Stimulated activated CD8-positive, alpha-beta memory T cell treated with anti-CD3 and anti-CD28 coated beads, Interleukin-7, amount 100 ng/mL, for 24 hours (primary cell): ENCODE results near the gene VGLL2.

Experiments used
- DNase-seq: peaks from one replicate; pipeline ENCODE4 v3.0.0-alpha.2; 2020; ENCODE audit warnings: low read depth

VGLL2 gene

GRCh38 chr6:117269638-117270054, 4.3 kb downstream of the VGLL2 start:
- DNase-seq = no peak

- no peak for DNase-seq
Observed at GRCh38 chr6:117270055-117270842, 4.9 kb downstream of the VGLL2 start.

DNA sequence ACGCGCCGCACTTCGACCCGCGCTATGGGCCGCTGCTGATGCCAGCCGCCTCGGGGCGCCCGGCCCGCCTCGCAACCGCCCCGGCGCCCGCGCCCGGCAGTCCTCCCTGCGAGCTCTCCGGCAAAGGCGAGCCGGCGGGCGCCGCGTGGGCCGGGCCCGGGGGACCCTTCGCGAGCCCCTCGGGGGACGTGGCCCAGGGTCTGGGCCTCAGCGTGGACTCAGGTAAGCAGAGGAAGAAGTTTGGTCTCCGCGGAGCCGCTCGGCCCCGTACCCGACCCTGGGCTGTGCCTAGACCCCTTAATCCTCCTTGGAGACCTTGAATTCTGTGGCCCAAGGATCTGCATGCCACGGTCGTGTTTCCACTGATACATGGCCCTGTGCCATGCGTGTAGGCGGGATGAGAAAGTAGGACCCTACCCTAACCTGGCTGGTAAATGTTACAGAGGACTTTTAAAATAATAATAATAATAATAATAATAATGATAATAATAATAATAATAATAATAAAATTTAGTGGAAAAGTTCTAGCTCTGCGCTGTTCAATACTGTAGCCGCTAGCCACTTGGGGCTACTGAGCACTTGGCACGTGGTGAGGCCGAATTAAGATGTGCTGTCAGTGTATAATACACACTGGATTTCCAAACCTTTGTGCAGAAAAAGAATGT, 5.6 kb downstream of the VGLL2 start:
- no peak for DNase-seq

DNA sequence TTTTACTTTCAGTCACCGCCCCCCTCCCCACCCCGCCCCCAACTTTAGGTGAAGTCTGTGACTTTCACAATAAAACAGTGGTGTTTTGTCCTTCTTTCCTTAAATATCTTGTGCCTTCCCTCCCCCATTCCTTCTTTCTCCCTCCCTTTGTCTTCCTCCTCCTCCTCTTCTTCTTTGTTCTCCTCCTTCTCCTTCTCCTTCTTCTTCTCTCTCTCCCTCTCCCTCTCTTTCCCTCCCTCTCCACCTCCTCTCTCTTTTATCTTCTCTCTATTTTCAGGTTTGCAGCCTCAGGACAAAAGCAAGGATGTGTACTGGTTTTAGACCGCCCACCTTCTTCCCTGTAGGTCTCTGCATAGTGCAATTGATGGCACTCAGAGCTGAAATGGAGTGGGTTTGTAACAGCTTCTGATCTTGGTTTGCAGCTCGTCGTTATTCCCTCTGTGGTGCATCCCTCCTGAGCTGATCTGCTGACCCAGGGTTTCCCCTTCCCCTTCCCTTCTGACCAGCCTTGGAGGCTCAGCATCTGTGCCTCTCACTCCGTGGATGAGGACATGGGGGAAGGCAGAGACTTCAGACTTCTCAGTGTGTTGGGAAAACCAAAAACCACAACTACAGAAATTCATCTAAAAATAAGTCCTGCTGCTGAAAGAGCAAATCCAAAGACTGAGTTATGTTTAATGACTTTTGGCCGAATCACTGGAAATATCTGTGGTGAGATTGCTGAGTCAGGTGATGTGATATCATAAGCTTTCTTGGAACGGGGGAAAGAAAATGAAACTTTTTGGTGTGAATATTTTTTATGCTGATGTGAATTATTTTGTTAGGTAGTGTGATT, 6.9 kb downstream of the VGLL2 start:
- DNase-seq = no peak

- DNase-seq = no peak
Observed at GRCh38 chr6:117272891-117273290, 7.5 kb downstream of the VGLL2 start.

- DNase-seq = no peak
Observed at GRCh38 chr6:117275205-117275604, 9.8 kb downstream of the VGLL2 start.

DNA sequence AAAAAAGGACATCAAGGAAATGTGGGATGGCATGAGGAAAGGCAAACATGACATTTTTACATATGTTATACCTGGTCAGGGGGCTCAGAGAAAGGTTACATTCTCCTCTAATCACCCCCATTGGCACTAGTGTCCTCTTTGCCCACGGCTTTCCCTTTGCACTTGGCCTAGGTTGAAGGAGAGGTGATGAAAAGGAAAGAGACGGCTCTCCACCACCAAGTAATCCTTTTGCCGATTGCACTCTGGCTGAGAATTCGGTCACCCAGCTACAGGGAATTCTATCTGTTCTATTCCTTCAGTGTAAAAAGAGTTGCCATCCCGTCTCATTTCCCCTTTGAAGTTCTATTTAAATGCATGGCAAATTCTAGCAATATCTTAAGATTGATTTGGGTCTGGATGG, 10.4 kb downstream of the VGLL2 start:
- DNase-seq = no peak

DNA sequence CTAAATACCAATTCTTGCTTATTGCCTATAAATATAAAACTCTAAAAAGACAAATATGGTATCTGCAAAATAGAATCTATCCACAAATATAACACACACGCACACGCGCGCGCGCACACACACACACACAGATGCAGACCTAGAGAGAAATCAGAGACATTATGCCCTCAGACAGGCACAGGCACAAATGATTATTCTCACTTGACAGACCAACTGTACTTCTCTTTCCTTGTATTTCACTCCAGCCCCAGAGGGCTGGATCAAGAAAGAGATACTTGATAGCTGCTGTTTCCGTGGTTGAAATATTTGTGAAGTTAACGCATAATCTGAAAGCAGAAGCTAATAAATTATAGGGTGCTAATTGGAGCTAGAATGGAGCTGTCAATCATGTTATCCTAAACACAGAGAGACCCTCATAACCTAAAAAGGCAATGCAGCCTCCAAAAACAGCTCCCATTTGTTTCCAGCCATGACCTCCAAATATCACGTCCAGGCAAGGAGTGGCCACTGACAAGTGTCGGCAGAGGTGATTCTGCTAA, 11.5 kb downstream of the VGLL2 start:
- no peak for DNase-seq

DNA sequence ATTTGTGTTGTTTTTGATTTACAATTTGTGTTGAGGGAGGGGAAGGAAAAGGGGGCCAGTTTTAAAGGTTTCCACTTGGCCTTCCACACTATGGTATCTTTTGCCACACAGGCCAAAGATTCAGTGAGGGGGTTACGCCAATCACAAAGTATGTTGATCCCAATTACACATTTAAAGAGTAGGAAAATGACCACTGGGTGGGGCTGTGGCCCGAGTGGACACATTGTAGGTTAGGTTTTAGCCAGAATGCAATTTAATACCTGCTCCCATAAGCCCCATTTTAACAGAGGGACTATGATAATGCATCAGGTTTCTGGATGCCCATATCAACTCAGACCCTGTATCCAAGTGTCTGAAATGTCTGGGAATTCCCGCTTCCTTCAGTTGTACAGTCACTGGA, 15.6 kb downstream of the VGLL2 start:
- no peak for DNase-seq

DNA sequence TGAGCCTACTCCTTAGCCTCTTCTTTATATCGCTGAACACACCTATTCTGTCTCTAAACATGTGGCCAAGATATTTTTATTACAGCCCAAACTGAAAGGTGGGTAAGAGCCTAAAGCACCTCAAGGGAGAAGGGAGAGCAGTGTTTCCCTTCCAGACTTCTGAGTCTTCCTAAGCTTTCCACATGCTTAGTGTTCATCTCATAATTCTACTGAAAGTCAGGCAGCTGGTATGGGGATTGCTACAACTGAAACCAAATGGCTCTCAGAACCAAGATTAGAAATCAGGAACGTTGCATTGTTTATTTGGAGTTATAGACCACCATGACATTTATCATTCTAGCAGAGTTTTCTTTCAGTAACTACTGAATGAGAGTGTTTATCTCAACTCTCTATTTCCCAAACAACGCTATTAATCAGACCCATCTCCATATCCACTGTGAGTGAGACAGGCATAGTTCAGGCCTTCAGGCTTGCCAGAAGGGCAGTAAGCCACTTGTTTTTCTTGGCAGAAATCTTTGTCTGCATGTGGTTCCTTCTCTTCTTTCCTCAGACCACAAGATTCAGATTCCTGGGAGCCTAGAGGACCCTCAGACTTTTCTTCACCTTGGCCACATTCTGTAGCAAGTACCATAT, 22.8 kb downstream of the VGLL2 start:
- no peak for DNase-seq

DNA sequence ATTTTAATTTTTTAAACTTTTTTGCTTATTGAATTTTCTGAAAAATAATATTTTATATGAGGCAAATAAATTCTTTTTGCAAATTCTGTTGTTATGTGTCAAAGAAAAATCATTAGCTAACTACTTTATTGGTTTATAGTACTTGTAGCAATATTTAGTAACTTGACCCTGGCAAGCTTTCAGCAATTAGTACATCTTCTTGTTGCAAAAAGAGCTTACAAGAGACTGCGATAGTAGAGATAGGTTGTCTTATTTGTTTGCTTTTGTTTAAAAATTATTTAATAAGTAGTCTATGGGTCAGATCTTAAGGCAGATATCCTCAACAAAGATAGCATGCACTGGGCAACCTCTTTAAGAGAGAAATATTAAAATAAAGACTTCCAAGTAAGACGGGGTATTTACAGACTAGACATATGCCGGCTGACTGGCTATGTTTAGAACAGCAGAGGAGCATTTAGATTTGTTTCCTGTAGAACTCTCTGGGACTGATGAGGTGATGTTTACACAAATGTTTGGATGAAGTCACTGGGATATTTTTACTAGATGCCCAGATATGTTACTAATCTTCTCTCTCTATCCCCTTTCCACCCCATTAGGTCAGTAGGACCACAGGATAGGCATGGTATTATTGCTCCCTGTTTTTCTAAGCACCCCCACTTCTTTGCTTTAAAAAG, 25.0 kb downstream of the VGLL2 start:
- no peak for DNase-seq

- no peak for DNase-seq
Observed at GRCh38 chr6:117298941-117299340, 33.6 kb downstream of the VGLL2 start.

- no peak for DNase-seq
Observed at GRCh38 chr6:117303323-117303722, 38.0 kb downstream of the VGLL2 start.

GRCh38 chr6:117304446-117304845, 39.1 kb downstream of the VGLL2 start:
- DNase-seq = no peak

DNA sequence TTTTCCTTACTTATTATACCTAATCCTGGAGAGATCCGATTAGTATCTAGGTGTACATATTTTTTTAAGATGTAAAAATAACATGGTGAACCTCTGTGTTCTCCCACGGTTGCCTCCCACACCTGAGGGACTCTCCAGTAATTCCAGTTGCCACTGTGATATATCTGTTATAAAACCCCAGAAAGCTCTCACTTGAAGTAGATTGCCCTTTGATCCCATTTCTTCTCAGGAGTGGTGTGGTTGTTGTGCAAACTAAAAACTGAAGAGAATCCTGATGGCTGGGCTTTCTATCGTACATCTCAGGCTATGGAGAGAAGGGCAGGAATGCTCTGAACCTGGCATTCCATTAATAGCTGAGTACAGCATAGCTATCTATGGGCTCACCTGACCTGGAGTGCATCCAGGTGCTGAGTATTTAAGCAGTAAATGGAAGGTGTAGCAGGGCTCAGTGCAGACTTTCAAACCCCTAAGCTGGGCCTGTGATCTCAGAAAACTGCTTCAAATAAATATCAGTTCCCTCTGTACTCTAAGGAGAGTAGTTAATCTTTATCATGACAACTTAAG, 41.0 kb downstream of the VGLL2 start:
- no peak for DNase-seq

DNA sequence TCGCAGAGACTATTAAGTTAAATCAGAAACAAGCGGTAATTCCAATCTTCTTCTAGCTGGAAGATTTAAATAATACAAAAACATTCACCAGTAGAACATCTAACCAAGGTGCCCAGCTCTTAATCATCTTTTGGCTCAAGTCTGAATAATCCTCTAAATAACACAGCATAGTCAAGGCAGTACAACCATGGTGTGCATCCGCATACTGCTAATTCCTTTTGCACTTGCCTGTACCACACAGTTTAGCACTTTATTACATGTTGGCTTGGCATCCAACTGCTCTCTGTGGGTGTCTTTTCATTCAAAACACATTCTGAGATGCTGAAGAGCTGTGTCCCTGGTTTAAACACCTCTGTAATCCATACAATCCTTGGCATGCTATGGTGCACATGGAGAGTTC, 42.3 kb downstream of the VGLL2 start:
- no peak for DNase-seq

- no peak for DNase-seq
Observed at GRCh38 chr6:117309069-117309468, 43.7 kb downstream of the VGLL2 start.

- DNase-seq = no peak
Observed at GRCh38 chr6:117309611-117310010, 44.3 kb downstream of the VGLL2 start.

- DNase-seq = no peak
Observed at GRCh38 chr6:117311310-117311709, 46.0 kb downstream of the VGLL2 start.

DNA sequence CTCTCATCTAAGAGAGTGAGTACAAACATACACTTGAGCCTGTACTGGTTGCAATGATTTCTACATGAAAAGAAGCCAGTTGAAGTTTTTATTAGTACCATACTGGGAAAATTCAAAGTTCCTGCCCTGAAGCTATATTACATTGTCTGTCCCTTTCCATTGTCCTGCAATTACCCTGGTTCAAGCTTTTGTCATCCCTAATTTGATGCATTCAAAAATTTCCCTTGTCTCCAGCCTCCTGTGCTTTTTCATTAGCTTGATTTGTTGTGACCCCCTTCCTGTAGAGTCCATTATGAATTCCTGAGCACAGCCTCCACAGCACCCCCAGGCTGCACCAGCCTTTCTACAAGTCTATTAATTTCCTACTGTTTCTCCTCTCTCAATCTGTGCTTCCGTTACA, 46.4 kb downstream of the VGLL2 start:
- no peak for DNase-seq

- no peak for DNase-seq
Observed at GRCh38 chr6:117317261-117317660, 51.9 kb downstream of the VGLL2 start.
